ENCODE results near the gene IP6K3.

Gene IP6K3

GRCh38 chr6:33761581-33761921 lies 14.8 kb upstream of the IP6K3 start:
- TF ChIP-seq, protein P1, sequence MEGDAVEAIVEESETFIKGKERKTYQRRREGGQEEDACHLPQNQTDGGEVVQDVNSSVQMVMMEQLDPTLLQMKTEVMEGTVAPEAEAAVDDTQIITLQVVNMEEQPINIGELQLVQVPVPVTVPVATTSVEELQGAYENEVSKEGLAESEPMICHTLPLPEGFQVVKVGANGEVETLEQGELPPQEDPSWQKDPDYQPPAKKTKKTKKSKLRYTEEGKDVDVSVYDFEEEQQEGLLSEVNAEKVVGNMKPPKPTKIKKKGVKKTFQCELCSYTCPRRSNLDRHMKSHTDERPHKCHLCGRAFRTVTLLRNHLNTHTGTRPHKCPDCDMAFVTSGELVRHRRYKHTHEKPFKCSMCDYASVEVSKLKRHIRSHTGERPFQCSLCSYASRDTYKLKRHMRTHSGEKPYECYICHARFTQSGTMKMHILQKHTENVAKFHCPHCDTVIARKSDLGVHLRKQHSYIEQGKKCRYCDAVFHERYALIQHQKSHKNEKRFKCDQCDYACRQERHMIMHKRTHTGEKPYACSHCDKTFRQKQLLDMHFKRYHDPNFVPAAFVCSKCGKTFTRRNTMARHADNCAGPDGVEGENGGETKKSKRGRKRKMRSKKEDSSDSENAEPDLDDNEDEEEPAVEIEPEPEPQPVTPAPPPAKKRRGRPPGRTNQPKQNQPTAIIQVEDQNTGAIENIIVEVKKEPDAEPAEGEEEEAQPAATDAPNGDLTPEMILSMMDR (IDR thresholded peaks at IDR 0.05; ENCODE audit: borderline replicate concordance, control extremely low read depth, extremely low read depth, insufficient read depth, missing control alignments), result no peak
- in situ Hi-C loops (cut with MboI; ENCODE audit: low sequenced_read_pairs, unreplicated experiment), result loop anchor here (10.0 kb wide), 1 partner anchor 383 kb away; the partner anchor contains the start of gene GRM4
- DNase-seq (ENCODE audit: low spot score), result no peak

GRCh38 chr6:33759887-33760629 lies 13.4 kb upstream of the IP6K3 start:
- in situ Hi-C loops (cut with MboI; ENCODE audit: low sequenced_read_pairs, unreplicated experiment), result loop anchor here (10.0 kb wide), 1 partner anchor 385 kb away; the partner anchor contains the start of gene GRM4
- DNase-seq (ENCODE audit: low spot score), result no peak
- TF ChIP-seq, protein P1 (IDR thresholded peaks at IDR 0.05; ENCODE audit: borderline replicate concordance, control extremely low read depth, extremely low read depth, insufficient read depth, missing control alignments), result no peak

DNA sequence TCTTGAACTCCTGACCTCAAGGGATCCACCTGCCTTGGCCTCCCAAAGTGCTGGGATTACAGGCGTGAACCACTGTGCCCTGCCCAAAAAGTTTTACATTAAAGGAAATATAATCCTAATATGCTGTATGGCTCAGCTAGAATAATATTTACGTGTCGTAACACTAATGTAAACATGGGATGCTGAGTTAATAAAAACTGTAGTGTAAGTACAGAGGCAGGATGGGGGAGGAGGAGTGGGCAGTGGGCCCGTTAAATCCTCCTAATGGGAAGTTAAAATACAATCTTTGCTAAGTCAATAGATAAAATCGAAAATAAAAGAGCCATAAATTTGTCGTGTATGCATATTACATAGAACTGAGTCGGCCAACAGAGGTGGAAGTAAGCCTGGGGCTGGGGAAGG lies 12.1 kb upstream of the IP6K3 start:
- no peak for DNase-seq (ENCODE audit: low spot score)
- TF ChIP-seq, protein P1 (IDR thresholded peaks at IDR 0.05; ENCODE audit: borderline replicate concordance, control extremely low read depth, extremely low read depth, insufficient read depth, missing control alignments), result no peak
- in situ Hi-C loops (cut with MboI; ENCODE audit: low sequenced_read_pairs, unreplicated experiment), result no loop called here

GRCh38 chr6:33757906-33758305 lies 11.2 kb upstream of the IP6K3 start:
- in situ Hi-C loops (cut with MboI; ENCODE audit: low sequenced_read_pairs, unreplicated experiment), result no loop called here
- DNase-seq (ENCODE audit: low spot score), result no peak
- TF ChIP-seq, protein P1 (IDR thresholded peaks at IDR 0.05; ENCODE audit: borderline replicate concordance, control extremely low read depth, extremely low read depth, insufficient read depth, missing control alignments), result no peak

DNA sequence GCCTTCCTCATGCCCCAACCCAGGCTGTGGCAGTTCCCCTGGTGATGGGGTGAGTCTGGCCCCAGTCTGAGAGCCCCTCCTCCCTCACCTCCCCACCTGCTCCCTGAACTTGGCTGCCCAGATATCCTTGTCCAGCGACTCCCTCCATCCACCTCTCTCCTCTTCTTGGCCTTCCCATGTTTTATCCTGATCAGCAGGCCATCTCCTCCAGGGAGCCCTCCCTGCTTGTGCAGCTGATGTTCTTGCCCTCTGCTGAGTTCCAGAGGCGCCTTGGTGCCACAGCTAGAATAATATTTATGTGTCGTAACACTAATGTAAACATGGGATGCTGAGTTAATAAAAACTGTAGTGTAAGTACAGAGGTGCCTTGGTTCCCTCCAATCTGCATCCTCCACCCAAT lies 10.4 kb upstream of the IP6K3 start:
- no peak for DNase-seq (ENCODE audit: low spot score)
- in situ Hi-C loops (cut with MboI; ENCODE audit: low sequenced_read_pairs, unreplicated experiment), result no loop called here
- TF ChIP-seq, protein P1 (IDR thresholded peaks at IDR 0.05; ENCODE audit: borderline replicate concordance, control extremely low read depth, extremely low read depth, insufficient read depth, missing control alignments), result no peak

- in situ Hi-C loops (cut with MboI; ENCODE audit: low sequenced_read_pairs, unreplicated experiment), result no loop called here
- TF ChIP-seq, protein P1 (IDR thresholded peaks at IDR 0.05; ENCODE audit: borderline replicate concordance, control extremely low read depth, extremely low read depth, insufficient read depth, missing control alignments), result no peak
- no peak for DNase-seq (ENCODE audit: low spot score)
These were observed 9.7 kb upstream of the IP6K3 start for GRCh38 chr6:33756211-33756954.

Data from GM13976 (cell line).